Renal cortical epithelial cell (primary cell): ENCODE results near the gene NLGN3. TPM values are rescaled to one million over a fixed set of nuclear protein-coding genes. Genes with fewer than 3 reads are reported as not detected.
"Not testable (repeated sequence)": the region's sequence is repeated elsewhere in the genome, so short reads cannot be mapped to it uniquely, and the experiment has no call there.

Experiments used
- DNase-seq: peaks from one replicate; pipeline ENCODE4 v3.0.0-alpha.2; 2011; ENCODE audit warnings: low read depth
- total RNA-seq: library from RNA; depleted of rRNA; stranded (reverse); fragments of >200 nt; gene quantifications from 2 replicates; pipeline ENCODE4 v1.2.3, GENCODE V29; 2014

Gene NLGN3
- total RNA-seq, 1 donor from 2014 or later = 0.15 TPM

- no peak for DNase-seq
Observed at GRCh38 chrX:71169586-71169985, 24.9 kb downstream of the NLGN3 start.

- no peak for DNase-seq
Observed at GRCh38 chrX:71170660-71171059, 26.0 kb downstream of the NLGN3 start.

GRCh38 chrX:71171110-71171801 lies 26.6 kb downstream of the NLGN3 start:
- DNase-seq = no peak

- DNase-seq = no peak
Observed at GRCh38 chrX:71173440-71173839, 28.8 kb downstream of the NLGN3 start.

- DNase-seq = no peak
Observed at GRCh38 chrX:71174795-71175194, 30.2 kb downstream of the NLGN3 start.

GRCh38 chrX:71175531-71175930 lies 30.9 kb downstream of the NLGN3 start:
- DNase-seq = no peak

- DNase-seq = no peak
Observed at GRCh38 chrX:71177327-71177726, 32.7 kb downstream of the NLGN3 start.

GRCh38 chrX:71178908-71179307 lies 34.3 kb downstream of the NLGN3 start:
- DNase-seq = peak; percentile 53

- DNase-seq = not testable (repeated sequence)
Observed at GRCh38 chrX:71180579-71181265, 36.1 kb downstream of the NLGN3 start.

- no peak for DNase-seq
Observed at GRCh38 chrX:71181558-71181909, 36.9 kb downstream of the NLGN3 start.

- DNase-seq = peak; percentile 97
Observed at GRCh38 chrX:71181910-71182799, 37.5 kb downstream of the NLGN3 start.

- no peak for DNase-seq
Observed at GRCh38 chrX:71182871-71183270, 38.2 kb downstream of the NLGN3 start.

GRCh38 chrX:71183341-71183740 lies 38.7 kb downstream of the NLGN3 start:
- no peak for DNase-seq

GRCh38 chrX:71184092-71184491 lies 39.5 kb downstream of the NLGN3 start:
- no peak for DNase-seq

GRCh38 chrX:71184803-71185495 lies 40.3 kb downstream of the NLGN3 start:
- DNase-seq = no peak

- DNase-seq = no peak
Observed at GRCh38 chrX:71191248-71191647, 46.6 kb downstream of the NLGN3 start.

GRCh38 chrX:71195964-71196649 lies 51.5 kb downstream of the NLGN3 start:
- DNase-seq = no peak

GRCh38 chrX:71198066-71198465 lies 53.4 kb downstream of the NLGN3 start:
- DNase-seq = no peak

- DNase-seq = no peak
Observed at GRCh38 chrX:71199252-71200008, 54.8 kb downstream of the NLGN3 start.

- DNase-seq = no peak
Observed at GRCh38 chrX:71210816-71211215, 66.2 kb downstream of the NLGN3 start.

GRCh38 chrX:71212536-71212935 lies 67.9 kb downstream of the NLGN3 start:
- DNase-seq = no peak
